Natural killer cell treated with Interleukin-12 subunit alpha and Interleukin-12 subunit beta and Interleukin-15 and Interleukin-18, amount 100 ng/mL, for 72 hours (primary cell): ENCODE measurements around the gene SLC51A. TPM values are rescaled to one million over a fixed set of nuclear protein-coding genes. Genes with fewer than 3 reads are reported as not detected.

ENCODE experiments used
- ATAC-seq, 2 donors: fragments of 150-1000 bp; cut with Tn5 transposase in 1 of 2; sonication (Bioruptor Pico), chemical (Tn5 transposase) in 1 of 2; 2 replicates each; pipeline ENCODE4 v1.10.0; 2021
- DNase-seq: peaks from one replicate; pipeline ENCODE4 v3.0.0; 2022; ENCODE audit warnings: low spot score
- H3K27ac Mint-ChIP-seq, 2 donors: 1 replicate in 1 of 2; 2 replicates in 1 of 2; pipeline ENCODE4 v1.8.0; 2022; ENCODE audit warnings: mixed read lengths in 2 of 2, mild to moderate bottlenecking in 1 of 2, moderate library complexity in 1 of 2
- H3K27me3 Mint-ChIP-seq, 2 donors: 1 replicate in 1 of 2; 2 replicates in 1 of 2; pipeline ENCODE4 v1.8.0; 2022; ENCODE audit warnings: mixed read lengths in 2 of 2
- H3K36me3 Mint-ChIP-seq: one replicate; pipeline ENCODE4 v1.8.0; 2022; ENCODE audit warnings: mixed read lengths
- H3K4me1 Mint-ChIP-seq, 2 donors: 1 replicate in 1 of 2; 2 replicates in 1 of 2; pipeline ENCODE4 v1.8.0; 2022; ENCODE audit warnings: low read depth in 2 of 2, mixed read lengths in 2 of 2, mild to moderate bottlenecking in 1 of 2
- H3K4me3 Mint-ChIP-seq: one replicate; pipeline ENCODE4 v1.8.0; 2022; ENCODE audit warnings: mixed read lengths
- H3K9me3 Mint-ChIP-seq: 2 replicates; pipeline ENCODE4 v1.8.0; 2022; ENCODE audit warnings: mixed read lengths
- total RNA-seq, 2 donors: library from RNA; stranded (reverse); gene quantifications; one replicate each; pipeline ENCODE4 v1.2.3, GENCODE V29; 2022

Gene SLC51A
- total RNA-seq, 2 donors from 2014 or later = not detected

GRCh38 chr3:196215493-196216020, 777 bp upstream of the SLC51A start:
- Mint-ChIP-seq H3K27ac (no peak overlapping the region), H3K4me3 (no peak overlapping the region), H3K27me3 (no peaks in the 10 kb centered on the region), H3K36me3 (no peaks in the 10 kb centered on the region), H3K4me1 (peaks cover 13 to 18% of the 10 kb centered on the region in 2 donors), H3K9me3 (no peaks in the 10 kb centered on the region)
- DNase-seq = no peak
- no peak for ATAC-seq

- H3K4me3 Mint-ChIP-seq = no peak overlapping the region
- DNase-seq (no peak), ATAC-seq (no peak)
- H3K4me1 Mint-ChIP-seq = peaks cover 13 to 18% of the 10 kb centered on the region in 2 donors
- H3K9me3 Mint-ChIP-seq = no peaks in the 10 kb centered on the region
- H3K36me3 Mint-ChIP-seq = no peaks in the 10 kb centered on the region
- H3K27me3 Mint-ChIP-seq = no peaks in the 10 kb centered on the region
- no peak overlapping the region for H3K27ac Mint-ChIP-seq
These were observed 412 bp downstream of the SLC51A start for GRCh38 chr3:196216681-196217211.

GRCh38 chr3:196217307-196218154, 1.2 kb downstream of the SLC51A start:
- DNase-seq = no peak
- peak overlapping the region; percentile 3 for H3K4me3 Mint-ChIP-seq
- H3K27me3 Mint-ChIP-seq = no peaks in the 10 kb centered on the region
- ATAC-seq = no peak
- peaks cover 13 to 18% of the 10 kb centered on the region in 2 donors for H3K4me1 Mint-ChIP-seq
- peak overlapping the region in 1 of 2 donors; percentile 58 for H3K27ac Mint-ChIP-seq
- no peaks in the 10 kb centered on the region for H3K36me3 Mint-ChIP-seq
- no peaks in the 10 kb centered on the region for H3K9me3 Mint-ChIP-seq

- H3K27me3 Mint-ChIP-seq = no peaks in the 10 kb centered on the region
- H3K4me3 Mint-ChIP-seq = no peak overlapping the region
- H3K36me3 Mint-ChIP-seq = no peaks in the 10 kb centered on the region
- DNase-seq (no peak), ATAC-seq (no peak)
- H3K4me1 Mint-ChIP-seq = peaks cover 13 to 18% of the 10 kb centered on the region in 2 donors
- peak overlapping the region in 1 of 2 donors; percentile 85 for H3K27ac Mint-ChIP-seq
- no peaks in the 10 kb centered on the region for H3K9me3 Mint-ChIP-seq
These were observed 1.9 kb downstream of the SLC51A start for GRCh38 chr3:196218155-196218712.

- H3K27me3 Mint-ChIP-seq = no peaks in the 10 kb centered on the region
- H3K9me3 Mint-ChIP-seq = no peaks in the 10 kb centered on the region
- peak overlapping the region; percentile 85 for H3K4me3 Mint-ChIP-seq
- peak overlapping the region; percentile 82 to 85 for H3K27ac Mint-ChIP-seq
- peaks cover 13 to 18% of the 10 kb centered on the region in 2 donors for H3K4me1 Mint-ChIP-seq
- no peaks in the 10 kb centered on the region for H3K36me3 Mint-ChIP-seq
- no peak for DNase-seq
- ATAC-seq = peak; percentile 84 to 86
These were observed 3.0 kb downstream of the SLC51A start for GRCh38 chr3:196219194-196219969.

GRCh38 chr3:196219970-196220311, 3.6 kb downstream of the SLC51A start:
- H3K9me3 Mint-ChIP-seq = no peaks in the 10 kb centered on the region
- no peak for DNase-seq
- H3K27ac Mint-ChIP-seq = peak overlapping the region; percentile 82 to 85
- no peaks in the 10 kb centered on the region for H3K27me3 Mint-ChIP-seq
- peak overlapping the region; percentile 85 for H3K4me3 Mint-ChIP-seq
- peaks cover 13 to 18% of the 10 kb centered on the region in 2 donors for H3K4me1 Mint-ChIP-seq
- no peaks in the 10 kb centered on the region for H3K36me3 Mint-ChIP-seq
- ATAC-seq = no peak

GRCh38 chr3:196220587-196220986, 4.3 kb downstream of the SLC51A start:
- Mint-ChIP-seq H3K36me3 (no peaks in the 10 kb centered on the region), H3K27me3 (no peaks in the 10 kb centered on the region), H3K27ac (peak overlapping the region in 1 of 2 donors; percentile 85), H3K4me1 (peaks cover 13 to 18% of the 10 kb centered on the region in 2 donors), H3K9me3 (no peaks in the 10 kb centered on the region), H3K4me3 (no peak overlapping the region)
- DNase-seq (no peak), ATAC-seq (no peak)

GRCh38 chr3:196220991-196221390, 4.7 kb downstream of the SLC51A start:
- Mint-ChIP-seq H3K4me3 (no peak overlapping the region), H3K9me3 (no peaks in the 10 kb centered on the region), H3K27ac (no peak overlapping the region), H3K4me1 (peaks cover 13 to 18% of the 10 kb centered on the region in 2 donors), H3K36me3 (no peaks in the 10 kb centered on the region), H3K27me3 (no peaks in the 10 kb centered on the region)
- ATAC-seq = no peak
- DNase-seq = no peak

- no peak for DNase-seq
- Mint-ChIP-seq H3K27me3 (no peaks in the 10 kb centered on the region), H3K27ac (no peak overlapping the region), H3K4me1 (peaks cover 13 to 18% of the 10 kb centered on the region in 2 donors), H3K9me3 (no peaks in the 10 kb centered on the region), H3K4me3 (no peak overlapping the region), H3K36me3 (no peaks in the 10 kb centered on the region)
- no peak for ATAC-seq
These were observed 6.7 kb downstream of the SLC51A start for GRCh38 chr3:196222876-196223595.

- Mint-ChIP-seq H3K27ac (no peak overlapping the region), H3K36me3 (no peaks in the 10 kb centered on the region), H3K27me3 (no peaks in the 10 kb centered on the region), H3K9me3 (no peaks in the 10 kb centered on the region), H3K4me1 (peaks cover under 1 to 4% of the 10 kb centered on the region in 2 donors), H3K4me3 (no peak overlapping the region)
- ATAC-seq = no peak
- no peak for DNase-seq
These were observed 8.8 kb downstream of the SLC51A start for GRCh38 chr3:196225086-196225485.

GRCh38 chr3:196225763-196226364, 9.5 kb downstream of the SLC51A start:
- H3K4me3 Mint-ChIP-seq = no peak overlapping the region
- no peaks in the 10 kb centered on the region for H3K36me3 Mint-ChIP-seq
- H3K4me1 Mint-ChIP-seq = no peaks in the 10 kb centered on the region
- ATAC-seq = no peak
- H3K9me3 Mint-ChIP-seq = no peaks in the 10 kb centered on the region
- H3K27me3 Mint-ChIP-seq = no peaks in the 10 kb centered on the region
- no peak for DNase-seq
- no peak overlapping the region for H3K27ac Mint-ChIP-seq

GRCh38 chr3:196227121-196227561, 10.8 kb downstream of the SLC51A start:
- Mint-ChIP-seq H3K36me3 (no peaks in the 10 kb centered on the region), H3K9me3 (no peaks in the 10 kb centered on the region), H3K4me1 (peaks cover 0 to under 1% of the 10 kb centered on the region in 2 donors), H3K4me3 (no peak overlapping the region), H3K27me3 (no peaks in the 10 kb centered on the region), H3K27ac (no peak overlapping the region)
- no peak for ATAC-seq
- no peak for DNase-seq
